PC-3 (cell line): ENCODE data around the gene LNX1. TPM values are rescaled to one million over a fixed set of nuclear protein-coding genes. Genes with fewer than 3 reads are reported as not detected.

Experiments
- ATAC-seq: fragments of 200-7000 bp; cut with Tn5 transposase; 2 replicates; pipeline ENCODE4 v1.9.1; 2020; ENCODE audit warnings: mild to moderate bottlenecking, moderate library complexity
- BruUV-seq: library from RNA; stranded (reverse); fragments of 400-500 nt; replicated peaks from 2 replicates; lab custom pipeline; 2021; lab: Mats Ljungman, UMichigan
- CTCF ChIA-PET: fragments of 300-600 bp; sonication (Branson Sonifier 250); formaldehyde crosslinking; loops from one replicate; lab custom pipeline; 2022; ENCODE audit warnings: antibody characterized with exemption; lab: Charles Lee
- POLR2A ChIA-PET: fragments of 300-600 bp; sonication (Branson Sonifier 250); formaldehyde crosslinking; loops from one replicate; lab custom pipeline; 2022; ENCODE audit warnings: antibody characterized with exemption; ENCODE audit not compliant: unreplicated experiment; lab: Charles Lee
- DNase-seq: peaks from one replicate; pipeline ENCODE4 v3.0.0-alpha.2; 2015
- H2AFZ ChIP-seq: fragments of 300-600 bp; sonication (generic); 2 replicates; pipeline ENCODE4 v1.6.0; 2016; ENCODE audit warnings: antibody characterized with exemption, low read length
- H3F3A ChIP-seq: fragments of 300-600 bp; sonication (generic); one replicate; pipeline ENCODE4 v1.6.0; 2017; ENCODE audit warnings: antibody characterized with exemption, low read length, control low read depth, mild to moderate bottlenecking; ENCODE audit not compliant: unreplicated experiment
- H3K27ac ChIP-seq: fragments of 300-600 bp; sonication (generic); 2 replicates; pipeline ENCODE4 v1.5.1; 2016; ENCODE audit warnings: mild to moderate bottlenecking, low read length
- H3K27me3 ChIP-seq: fragments of 300-600 bp; sonication (generic); 2 replicates; pipeline ENCODE4 v1.6.1; 2016; ENCODE audit warnings: low read length, mixed read lengths
- H3K36me3 ChIP-seq: fragments of 300-600 bp; sonication (generic); 2 replicates; pipeline ENCODE4 v1.6.1; 2016; ENCODE audit warnings: low read depth, mixed run types, low read length, mixed read lengths
- H3K4me1 ChIP-seq: fragments of 300-600 bp; sonication (generic); 2 replicates; pipeline ENCODE4 v1.5.1; 2016; ENCODE audit warnings: low read length; ENCODE audit not compliant: insufficient read depth
- H3K4me2 ChIP-seq: fragments of 300-600 bp; sonication (generic); 2 replicates; pipeline ENCODE4 v1.6.0; 2016; ENCODE audit warnings: low read length
- H3K4me3 ChIP-seq: fragments of 300-600 bp; sonication (generic); 2 replicates; pipeline ENCODE4 v1.5.1; 2016; ENCODE audit warnings: mild to moderate bottlenecking, low read length, mixed read lengths
- H3K79me2 ChIP-seq: fragments of 300-600 bp; sonication (generic); 2 replicates; pipeline ENCODE4 v1.6.1; 2017; ENCODE audit warnings: low read length, mixed read lengths
- H3K9ac ChIP-seq: fragments of 300-600 bp; sonication (generic); 2 replicates; pipeline ENCODE4 v1.6.0; 2016; ENCODE audit warnings: mild to moderate bottlenecking, low read length
- H3K9me2 ChIP-seq: fragments of 300-600 bp; sonication (generic); replicated peaks from 2 replicates; pipeline ENCODE4 v1.6.1; 2016; ENCODE audit warnings: mixed run types, low read length, mixed read lengths
- H3K9me3 ChIP-seq: fragments of 300-600 bp; sonication (generic); 2 replicates; pipeline ENCODE4 v1.6.1; 2016; ENCODE audit warnings: low read length, mixed read lengths
- H4K20me1 ChIP-seq: fragments of 300-600 bp; sonication (generic); 2 replicates; pipeline ENCODE4 v1.6.1; 2016; ENCODE audit warnings: low read length, mixed read lengths
- EZH2 ChIP-seq: fragments of 300-600 bp; sonication (generic); IDR thresholded peaks from one replicate; pipeline ENCODE4 v1.6.1; 2017; ENCODE audit warnings: antibody characterized with exemption, mild to moderate bottlenecking, low read length; ENCODE audit not compliant: unreplicated experiment
- EZH2phosphoT487 ChIP-seq: fragments of 300-600 bp; sonication (generic); IDR thresholded peaks from 2 replicates; pipeline ENCODE4 v1.6.1; 2018; ENCODE audit warnings: mild to moderate bottlenecking, antibody characterized with exemption, low read length, borderline replicate concordance
- intact Hi-C: fragments of 100-400 bp; cut with micrococcal nuclease; formaldehyde crosslinking; loops from 2 replicates; pipeline ENCODE4 v1.9.0; 2023
- total RNA-seq: library from RNA; depleted of rRNA; stranded (reverse); fragments of >200 nt; gene quantifications from 2 replicates; pipeline ENCODE4 v1.2.3, GENCODE V29; 2014
- TF ChIP-seq, protein P1 (sequence below): fragments of 300-600 bp; sonication (generic); conservative IDR thresholded peaks from 2 replicates; pipeline ENCODE4 v1.5.1; 2017; ENCODE audit warnings: antibody characterized with exemption, low read depth, mild to moderate bottlenecking, low read length

Gene LNX1
- total RNA-seq, 1 experiment from 2014 or later = 2.8 TPM

DNA sequence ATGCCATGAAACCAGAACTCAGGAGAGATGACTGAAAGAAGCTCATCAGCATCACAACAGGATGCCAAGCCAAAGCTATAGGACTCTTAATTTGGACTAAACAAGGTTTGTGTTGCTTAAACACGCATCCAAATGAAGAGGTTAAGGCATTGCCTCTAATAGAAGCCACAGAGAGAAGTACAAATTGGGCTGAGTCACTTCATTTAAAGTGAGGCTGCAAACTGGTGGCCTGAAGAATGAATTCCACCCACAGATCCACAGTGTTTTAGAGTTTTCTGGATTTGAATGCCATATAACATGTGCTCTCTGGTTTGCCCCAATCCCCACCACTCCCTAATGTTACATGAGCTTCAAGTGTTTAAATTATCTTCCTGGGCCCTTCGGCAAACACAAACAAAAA lies 110.4 kb downstream of the LNX1 start:
- BruUV-seq = no TSS peak
- H3K27me3 ChIP-seq = no peaks in the 10 kb centered on the region
- no peak overlapping the region for H3K4me2 ChIP-seq
- H3F3A ChIP-seq = peaks cover 9% of the 10 kb centered on the region
- no peaks in the 10 kb centered on the region for H4K20me1 ChIP-seq
- intact Hi-C loops = no loop called here
- H3K36me3 ChIP-seq = no peaks in the 10 kb centered on the region
- no peak for DNase-seq
- TF ChIP-seq EZH2phosphoT487 (no peak), EZH2 (no peak)
- TF ChIP-seq, protein P1, sequence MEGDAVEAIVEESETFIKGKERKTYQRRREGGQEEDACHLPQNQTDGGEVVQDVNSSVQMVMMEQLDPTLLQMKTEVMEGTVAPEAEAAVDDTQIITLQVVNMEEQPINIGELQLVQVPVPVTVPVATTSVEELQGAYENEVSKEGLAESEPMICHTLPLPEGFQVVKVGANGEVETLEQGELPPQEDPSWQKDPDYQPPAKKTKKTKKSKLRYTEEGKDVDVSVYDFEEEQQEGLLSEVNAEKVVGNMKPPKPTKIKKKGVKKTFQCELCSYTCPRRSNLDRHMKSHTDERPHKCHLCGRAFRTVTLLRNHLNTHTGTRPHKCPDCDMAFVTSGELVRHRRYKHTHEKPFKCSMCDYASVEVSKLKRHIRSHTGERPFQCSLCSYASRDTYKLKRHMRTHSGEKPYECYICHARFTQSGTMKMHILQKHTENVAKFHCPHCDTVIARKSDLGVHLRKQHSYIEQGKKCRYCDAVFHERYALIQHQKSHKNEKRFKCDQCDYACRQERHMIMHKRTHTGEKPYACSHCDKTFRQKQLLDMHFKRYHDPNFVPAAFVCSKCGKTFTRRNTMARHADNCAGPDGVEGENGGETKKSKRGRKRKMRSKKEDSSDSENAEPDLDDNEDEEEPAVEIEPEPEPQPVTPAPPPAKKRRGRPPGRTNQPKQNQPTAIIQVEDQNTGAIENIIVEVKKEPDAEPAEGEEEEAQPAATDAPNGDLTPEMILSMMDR = no peak
- CTCF ChIA-PET = interaction anchor here (0.7 kb wide), 1 partner anchor 221 kb away, joined by 4 read pairs; no protein-coding TSS in a partner anchor
- POLR2A ChIA-PET = no interaction called here
- H3K9me3 ChIP-seq = no peaks in the 10 kb centered on the region
- no peak overlapping the region for H3K27ac ChIP-seq
- no peak overlapping the region for H3K4me3 ChIP-seq
- ATAC-seq = no peak
- H3K4me1 ChIP-seq = peaks cover 27% of the 10 kb centered on the region
- H3K79me2 ChIP-seq = no peaks in the 10 kb centered on the region
- H3K9ac ChIP-seq = no peak overlapping the region
- no peaks in the 10 kb centered on the region for H3K9me2 ChIP-seq
- H2AFZ ChIP-seq = no peak overlapping the region

DNA sequence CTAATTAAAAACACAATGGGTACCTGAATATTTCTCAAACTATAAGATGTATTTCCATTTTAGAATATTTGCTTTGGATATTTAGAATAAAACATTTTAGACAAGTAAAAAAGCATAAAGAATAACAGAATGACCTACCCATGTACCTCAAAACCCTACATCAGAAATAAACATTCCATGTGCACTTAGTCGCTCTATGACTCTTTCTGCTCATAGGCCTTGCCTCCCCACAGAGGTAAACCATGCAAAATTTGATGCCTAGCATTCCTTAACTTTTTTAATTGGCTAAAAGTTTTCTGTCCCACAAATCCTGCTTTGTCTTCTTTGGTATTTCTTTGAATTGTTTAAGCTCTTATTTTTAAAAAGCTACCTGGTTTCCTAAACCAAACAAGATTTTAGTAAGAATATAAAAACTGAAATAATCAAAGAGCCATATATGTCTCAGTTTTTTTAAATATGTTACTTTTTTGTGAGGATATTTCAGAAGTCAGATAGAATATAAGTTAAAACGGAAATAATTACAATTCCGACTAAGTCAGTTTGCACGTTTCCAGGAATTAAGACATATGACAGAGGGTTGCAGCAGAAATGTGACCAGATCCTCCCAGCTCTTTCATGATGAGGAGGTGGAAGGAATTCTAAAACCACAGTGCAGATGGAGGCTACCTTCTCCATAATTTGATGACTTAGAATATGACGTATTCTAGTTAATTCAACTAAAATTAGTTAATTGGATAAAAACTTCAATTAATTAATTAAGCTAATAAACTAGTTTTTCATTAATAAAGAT lies 111.4 kb downstream of the LNX1 start:
- Histone ChIP-seq H4K20me1 (no peaks in the 10 kb centered on the region), H3K4me1 (peaks cover 27% of the 10 kb centered on the region), H3K27me3 (no peaks in the 10 kb centered on the region), H3K4me2 (peak overlapping the region; percentile 31), H3K9me2 (no peaks in the 10 kb centered on the region), H3K79me2 (no peaks in the 10 kb centered on the region), H2AFZ (no peak overlapping the region), H3K4me3 (no peak overlapping the region), H3K36me3 (no peaks in the 10 kb centered on the region), H3F3A (peaks cover 9% of the 10 kb centered on the region), H3K27ac (peak overlapping the region; percentile 72), H3K9ac (no peak overlapping the region; the same call in 1 of the 2 replicates), H3K9me3 (no peaks in the 10 kb centered on the region)
- CTCF ChIA-PET = no interaction called here
- TF ChIP-seq, protein P1 = no peak
- no peak for TF ChIP-seq EZH2phosphoT487
- intact Hi-C loops = loop anchor here (10.0 kb wide), 1 partner anchor 305 kb away; no protein-coding TSS in a partner anchor
- DNase-seq = peak; percentile 78
- no TSS peak for BruUV-seq
- peak; percentile 73 for ATAC-seq
- POLR2A ChIA-PET = interaction anchor here (0.6 kb wide), 1 partner anchor 140 kb away, joined by 4 read pairs; no protein-coding TSS in a partner anchor
